Stomach smooth muscle (tissue), 2 donors: Measurements from ENCODE around the gene MYORG.

Source experiments
- H3K27ac ChIP-seq: one replicate; pipeline ENCODE4 v1.7.0; 2013; ENCODE audit warnings: mild to moderate bottlenecking, low read length, inconsistent platforms
- H3K27me3 ChIP-seq, 2 donors: one replicate each; pipeline ENCODE4 v1.7.0; 2013; ENCODE audit warnings: low read length in 2 of 2; ENCODE audit not compliant: insufficient read depth in 2 of 2, control insufficient read depth in 1 of 2
- H3K36me3 ChIP-seq, 2 donors: one replicate each; pipeline ENCODE4 v1.7.0; 2013; ENCODE audit warnings: low read length in 2 of 2; ENCODE audit not compliant: control insufficient read depth in 2 of 2, insufficient read depth in 2 of 2
- H3K4me1 ChIP-seq: one replicate; pipeline ENCODE4 v1.7.0; 2013; ENCODE audit warnings: low read length; ENCODE audit not compliant: control insufficient read depth, insufficient read depth
- H3K4me3 ChIP-seq, 2 donors: one replicate each; pipeline ENCODE4 v1.7.0; 2013; ENCODE audit warnings: low read length in 2 of 2
- H3K9ac ChIP-seq, 2 donors: one replicate each; pipeline ENCODE4 v1.7.0; 2013; ENCODE audit warnings: low read length in 2 of 2, mild to moderate bottlenecking in 1 of 2
- H3K9me3 ChIP-seq, 2 donors: one replicate each; pipeline ENCODE4 v1.7.0; 2013; ENCODE audit warnings: low read length in 2 of 2; ENCODE audit not compliant: control insufficient read depth in 2 of 2
- donor health status: healthy.
- donor health status: Pancreatic carcinoma.

MYORG gene

GRCh38 chr9:34331196-34331595 is 45.5 kb downstream of the MYORG start:
- peaks cover 0 to 2% of the 10 kb centered on the region in 2 donors for H3K36me3 ChIP-seq
- H3K9me3 ChIP-seq: no peaks in the 10 kb centered on the region
- peaks cover 26% of the 10 kb centered on the region for H3K4me1 ChIP-seq
- H3K4me3 ChIP-seq: no peak overlapping the region
- H3K27ac ChIP-seq: no peak overlapping the region
- no peak overlapping the region for H3K9ac ChIP-seq
- no peaks in the 10 kb centered on the region for H3K27me3 ChIP-seq

- H3K4me1 ChIP-seq: peaks cover 20% of the 10 kb centered on the region
- H3K36me3 ChIP-seq: no peaks in the 10 kb centered on the region
- H3K27me3 ChIP-seq: no peaks in the 10 kb centered on the region
Measured at GRCh38 chr9:34328987-34329832, 47.5 kb downstream of the MYORG start, which contains the start of the genes KIF24 and NUDT2. TSS of gene KIF24 (minus strand) at chr9:34329268. CDS start at chr9:34311346, 17,922 bp downstream. TSS of gene NUDT2 (plus strand) at chr9:34329569. CDS start at chr9:34339040, 9,471 bp downstream.

GRCh38 chr9:34328500-34328986 is 48.2 kb downstream of the MYORG start:
- Histone ChIP-seq H3K9me3 (no peaks in the 10 kb centered on the region), H3K4me3 (peak overlapping the region; percentile 75 to 98), H3K36me3 (no peaks in the 10 kb centered on the region), H3K27ac (peak overlapping the region; percentile 64), H3K4me1 (peaks cover 20% of the 10 kb centered on the region), H3K9ac (peak overlapping the region; percentile 67 to 74), H3K27me3 (no peaks in the 10 kb centered on the region)

More at GRCh38 chr9:34328987-34329832, 47.5 kb downstream of the MYORG start, which contains the start of the genes KIF24 and NUDT2:
- peak within 1 kb of the TSS; percentile 88 to 98 for H3K9ac ChIP-seq
- no peaks in the 10 kb centered on the region for H3K9me3 ChIP-seq
- peak within 1 kb of the TSS; percentile 77 to 98 for H3K4me3 ChIP-seq
- peak within 1 kb of the TSS; percentile 95 for H3K27ac ChIP-seq

- Histone ChIP-seq H3K4me1 (peaks cover 13% of the 10 kb centered on the region), H3K27me3 (no peaks in the 10 kb centered on the region), H3K9ac (no peak overlapping the region), H3K9me3 (no peaks in the 10 kb centered on the region), H3K4me3 (no peak overlapping the region), H3K36me3 (no peaks in the 10 kb centered on the region), H3K27ac (no peak overlapping the region)
Measured at GRCh38 chr9:34326690-34327089, 50.0 kb downstream of the MYORG start.

GRCh38 chr9:34322899-34323591 is 53.7 kb downstream of the MYORG start:
- H3K9ac ChIP-seq: no peak overlapping the region
- no peaks in the 10 kb centered on the region for H3K4me1 ChIP-seq
- no peaks in the 10 kb centered on the region for H3K9me3 ChIP-seq
- H3K27ac ChIP-seq: no peak overlapping the region
- H3K36me3 ChIP-seq: no peaks in the 10 kb centered on the region
- no peaks in the 10 kb centered on the region for H3K27me3 ChIP-seq
- H3K4me3 ChIP-seq: no peak overlapping the region

GRCh38 chr9:34321451-34321850 is 55.2 kb downstream of the MYORG start:
- no peaks in the 10 kb centered on the region for H3K36me3 ChIP-seq
- no peaks in the 10 kb centered on the region for H3K9me3 ChIP-seq
- H3K4me1 ChIP-seq: no peaks in the 10 kb centered on the region
- H3K4me3 ChIP-seq: no peak overlapping the region
- no peak overlapping the region for H3K27ac ChIP-seq
- H3K27me3 ChIP-seq: no peaks in the 10 kb centered on the region
- H3K9ac ChIP-seq: no peak overlapping the region

GRCh38 chr9:34318163-34318790 is 58.4 kb downstream of the MYORG start:
- Histone ChIP-seq H3K36me3 (no peaks in the 10 kb centered on the region), H3K4me1 (no peaks in the 10 kb centered on the region), H3K27me3 (no peaks in the 10 kb centered on the region), H3K4me3 (no peak overlapping the region), H3K9me3 (no peaks in the 10 kb centered on the region), H3K9ac (no peak overlapping the region), H3K27ac (no peak overlapping the region)

- Histone ChIP-seq H3K27me3 (no peaks in the 10 kb centered on the region), H3K27ac (no peak overlapping the region), H3K36me3 (no peaks in the 10 kb centered on the region), H3K9me3 (no peaks in the 10 kb centered on the region), H3K9ac (no peak overlapping the region), H3K4me3 (no peak overlapping the region), H3K4me1 (no peaks in the 10 kb centered on the region)
Measured at GRCh38 chr9:34317436-34317835, 59.3 kb downstream of the MYORG start.
